ENCODE data around the gene TC2N.

TC2N gene

GRCh38 chr14:91844029-91844428, 23.3 kb downstream of the TC2N start:
- no peak for DNase-seq (ENCODE audit: insufficient read length, low spot score)
- TF ChIP-seq POLR2A (IDR thresholded peaks at IDR 0.05; ENCODE audit: low read depth, low read length) = no peak
- FAIRE-seq = no peak

GRCh38 chr14:91843437-91843836, 23.9 kb downstream of the TC2N start:
- TF ChIP-seq POLR2A (IDR thresholded peaks at IDR 0.05; ENCODE audit: low read depth, low read length) = no peak
- FAIRE-seq (no peak), DNase-seq (ENCODE audit: insufficient read length, low spot score) (no peak)

GRCh38 chr14:91841065-91841464, 26.3 kb downstream of the TC2N start:
- no peak for TF ChIP-seq POLR2A (IDR thresholded peaks at IDR 0.05; ENCODE audit: low read depth, low read length)
- DNase-seq (ENCODE audit: insufficient read length, low spot score) = no peak
- FAIRE-seq = no peak

- TF ChIP-seq POLR2A (IDR thresholded peaks at IDR 0.05; ENCODE audit: low read depth, low read length) = no peak
- DNase-seq (ENCODE audit: insufficient read length, low spot score) = no peak
- no peak for FAIRE-seq
Observed at GRCh38 chr14:91839749-91840148, 27.6 kb downstream of the TC2N start.

GRCh38 chr14:91837076-91837475, 30.3 kb downstream of the TC2N start:
- no peak for FAIRE-seq
- no peak for TF ChIP-seq POLR2A (IDR thresholded peaks at IDR 0.05; ENCODE audit: low read depth, low read length)

GRCh38 chr14:91835920-91836843, 31.2 kb downstream of the TC2N start:
- DNase-seq (ENCODE audit: insufficient read length, low spot score) (no peak), FAIRE-seq (no peak)
- TF ChIP-seq POLR2A (IDR thresholded peaks at IDR 0.05; ENCODE audit: low read depth, low read length) = no peak

More at GRCh38 chr14:91837076-91837475, 30.3 kb downstream of the TC2N start:
- DNase-seq (ENCODE audit: insufficient read length, low spot score) = no peak

- TF ChIP-seq POLR2A (IDR thresholded peaks at IDR 0.05; ENCODE audit: low read depth, low read length) = no peak
- no peak for FAIRE-seq
Observed at GRCh38 chr14:91835197-91835919, 32.0 kb downstream of the TC2N start.

GRCh38 chr14:91834571-91834970, 32.8 kb downstream of the TC2N start:
- TF ChIP-seq POLR2A (IDR thresholded peaks at IDR 0.05; ENCODE audit: low read depth, low read length) = no peak
- FAIRE-seq = no peak

More at GRCh38 chr14:91835197-91835919, 32.0 kb downstream of the TC2N start:
- no peak for DNase-seq (ENCODE audit: insufficient read length, low spot score)

GRCh38 chr14:91831337-91831736, 36.0 kb downstream of the TC2N start:
- no peak for FAIRE-seq
- no peak for DNase-seq (ENCODE audit: insufficient read length, low spot score)

More at GRCh38 chr14:91834571-91834970, 32.8 kb downstream of the TC2N start:
- no peak for DNase-seq (ENCODE audit: insufficient read length, low spot score)

GRCh38 chr14:91830777-91831176, 36.6 kb downstream of the TC2N start:
- no peak for TF ChIP-seq POLR2A (IDR thresholded peaks at IDR 0.05; ENCODE audit: low read depth, low read length)
- DNase-seq (ENCODE audit: insufficient read length, low spot score) = no peak
- FAIRE-seq = no peak

More at GRCh38 chr14:91831337-91831736, 36.0 kb downstream of the TC2N start:
- TF ChIP-seq POLR2A (IDR thresholded peaks at IDR 0.05; ENCODE audit: low read depth, low read length) = no peak

- FAIRE-seq (no peak), DNase-seq (ENCODE audit: insufficient read length, low spot score) (no peak)
- TF ChIP-seq POLR2A (IDR thresholded peaks at IDR 0.05; ENCODE audit: low read depth, low read length) = no peak
Observed at GRCh38 chr14:91829511-91829910, 37.8 kb downstream of the TC2N start.

- no peak for FAIRE-seq
- no peak for TF ChIP-seq POLR2A (IDR thresholded peaks at IDR 0.05; ENCODE audit: low read depth, low read length)
- no peak for DNase-seq (ENCODE audit: insufficient read length, low spot score)
Observed at GRCh38 chr14:91827746-91828145, 39.6 kb downstream of the TC2N start.

- TF ChIP-seq POLR2A (IDR thresholded peaks at IDR 0.05; ENCODE audit: low read depth, low read length) = no peak
- DNase-seq (ENCODE audit: insufficient read length, low spot score) = no peak
- no peak for FAIRE-seq
Observed at GRCh38 chr14:91817566-91818325, 49.6 kb downstream of the TC2N start.

GRCh38 chr14:91814317-91814716, 53.0 kb downstream of the TC2N start:
- TF ChIP-seq POLR2A (IDR thresholded peaks at IDR 0.05; ENCODE audit: low read depth, low read length) = no peak
- no peak for FAIRE-seq
- DNase-seq (ENCODE audit: insufficient read length, low spot score) = no peak

All from H54 (cell line).